GM21619 (cell line): Measurements from ENCODE around the gene IL5.
"Not testable (repeated sequence)": the region's sequence is repeated elsewhere in the genome, so short reads cannot be mapped to it uniquely, and the experiment has no call there.

Experiments
- ATAC-seq: cut with Tn5 transposase; IDR thresholded peaks from one replicate; pipeline ENCODE4 v1.9.1; 2021; ENCODE audit not compliant: unreplicated experiment

Gene IL5

GRCh38 chr5:132530946-132531345, 12.4 kb downstream of the IL5 start:
- no peak for ATAC-seq

GRCh38 chr5:132528866-132529634, 14.3 kb downstream of the IL5 start:
- no peak for ATAC-seq

- no peak for ATAC-seq
These were observed 15.3 kb downstream of the IL5 start for GRCh38 chr5:132528021-132528420.

GRCh38 chr5:132526974-132527564, 16.3 kb downstream of the IL5 start:
- no peak for ATAC-seq

GRCh38 chr5:132526290-132526973, 16.9 kb downstream of the IL5 start:
- ATAC-seq: peak; percentile 38

GRCh38 chr5:132525299-132525724, 18.0 kb downstream of the IL5 start:
- ATAC-seq: peak; percentile 79

GRCh38 chr5:132524877-132525276, 18.4 kb downstream of the IL5 start:
- ATAC-seq: not testable (repeated sequence)

GRCh38 chr5:132522067-132522466, 21.3 kb downstream of the IL5 start:
- not testable (repeated sequence) for ATAC-seq

GRCh38 chr5:132513618-132514336, 29.5 kb downstream of the IL5 start:
- not testable (repeated sequence) for ATAC-seq

GRCh38 chr5:132510076-132510475, 33.2 kb downstream of the IL5 start:
- no peak for ATAC-seq

- peak; percentile 55 for ATAC-seq
These were observed 37.1 kb downstream of the IL5 start for GRCh38 chr5:132506094-132506692.

GRCh38 chr5:132505641-132506040, 37.7 kb downstream of the IL5 start:
- ATAC-seq: no peak

- no peak for ATAC-seq
These were observed 38.6 kb downstream of the IL5 start for GRCh38 chr5:132504746-132505145.

- ATAC-seq: no peak
These were observed 40.1 kb downstream of the IL5 start for GRCh38 chr5:132503244-132503643.

GRCh38 chr5:132501961-132502931, 41.1 kb downstream of the IL5 start:
- no peak for ATAC-seq

- ATAC-seq: no peak
These were observed 41.7 kb downstream of the IL5 start for GRCh38 chr5:132501629-132501956.

- ATAC-seq: peak; percentile 29
These were observed 42.2 kb downstream of the IL5 start for GRCh38 chr5:132500931-132501628.

- no peak for ATAC-seq
These were observed 42.9 kb downstream of the IL5 start for GRCh38 chr5:132500244-132500930.
